Measurements from ENCODE around the gene CBLN3. TPM values are rescaled to one million over a fixed set of nuclear protein-coding genes. Genes with fewer than 3 reads are reported as not detected.

Gene CBLN3
- total and polyA plus RNA-seq, 4 donors = 1.7 to 4.9 (median 2.0) TPM

DNA sequence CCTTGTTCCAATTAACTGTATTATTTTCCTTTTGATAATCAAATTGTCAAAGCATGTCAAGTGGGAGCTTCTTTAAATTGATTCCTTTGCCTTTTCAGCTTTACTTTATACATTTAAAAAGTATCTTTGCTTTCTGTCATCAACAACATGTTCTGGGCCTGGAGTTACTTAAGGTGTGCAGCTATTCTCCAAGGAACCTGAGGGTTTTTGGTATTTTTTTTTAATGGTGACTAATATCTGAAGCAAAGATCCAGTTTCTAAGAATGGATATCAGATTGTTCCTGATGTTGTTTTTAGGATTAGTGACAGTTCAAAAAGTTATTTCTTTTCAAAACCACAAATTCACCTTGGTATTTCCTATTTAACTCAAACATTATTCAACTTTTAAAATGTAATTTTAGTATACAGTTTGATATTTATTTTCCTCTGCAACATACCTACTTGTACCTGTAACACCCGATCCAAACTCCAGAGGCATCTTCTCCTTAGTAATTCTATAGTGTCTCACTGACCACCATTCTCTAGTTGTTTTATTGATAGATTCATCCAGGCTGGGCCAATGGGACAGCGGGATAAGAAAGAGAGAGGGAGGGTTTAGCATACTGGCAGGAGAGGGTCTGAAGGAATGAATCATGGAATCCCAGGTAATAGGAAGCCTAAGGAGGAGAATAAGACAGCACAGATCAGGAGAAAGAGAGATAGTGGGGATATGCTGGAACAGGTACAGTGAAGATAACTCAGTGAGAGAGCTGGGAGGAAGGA is 3.1 kb downstream of the CBLN3 start:
- ATAC-seq (ENCODE audit: insufficient read depth, low FRiP score) (no peak), DNase-seq (no peak)
- 90 to 94% methylated on average over 2 of the region's 2 CpGs for WGBS, 2 donors
- Histone ChIP-seq H3K9me3 (ENCODE audit: control insufficient read depth in 4 of 4, insufficient read depth in 3 of 4, low read length in 3 of 4) (no peaks in the 10 kb centered on the region), H3K4me3 (no peak overlapping the region), H3K4me1 (ENCODE audit: control insufficient read depth in 5 of 5, insufficient read depth in 5 of 5, low read length in 5 of 5) (peaks cover 0 to 24% (median 13%) of the 10 kb centered on the region in 5 donors), H3K27ac (ENCODE audit: low read depth in 1 of 2, low read length in 1 of 2) (no peak overlapping the region), H3K9ac (ENCODE audit: insufficient read depth in 1 of 2, low read length in 2 of 2) (no peak overlapping the region), H3K27me3 (ENCODE audit: control insufficient read depth in 3 of 3, insufficient read depth in 3 of 3, low read length in 2 of 3) (no peaks in the 10 kb centered on the region), H3K36me3 (ENCODE audit: control insufficient read depth in 4 of 4, insufficient read depth in 4 of 4, low read length in 4 of 4) (peaks cover 0 to under 1% (median 0%) of the 10 kb centered on the region in 4 donors)
- TF ChIP-seq, protein P1, sequence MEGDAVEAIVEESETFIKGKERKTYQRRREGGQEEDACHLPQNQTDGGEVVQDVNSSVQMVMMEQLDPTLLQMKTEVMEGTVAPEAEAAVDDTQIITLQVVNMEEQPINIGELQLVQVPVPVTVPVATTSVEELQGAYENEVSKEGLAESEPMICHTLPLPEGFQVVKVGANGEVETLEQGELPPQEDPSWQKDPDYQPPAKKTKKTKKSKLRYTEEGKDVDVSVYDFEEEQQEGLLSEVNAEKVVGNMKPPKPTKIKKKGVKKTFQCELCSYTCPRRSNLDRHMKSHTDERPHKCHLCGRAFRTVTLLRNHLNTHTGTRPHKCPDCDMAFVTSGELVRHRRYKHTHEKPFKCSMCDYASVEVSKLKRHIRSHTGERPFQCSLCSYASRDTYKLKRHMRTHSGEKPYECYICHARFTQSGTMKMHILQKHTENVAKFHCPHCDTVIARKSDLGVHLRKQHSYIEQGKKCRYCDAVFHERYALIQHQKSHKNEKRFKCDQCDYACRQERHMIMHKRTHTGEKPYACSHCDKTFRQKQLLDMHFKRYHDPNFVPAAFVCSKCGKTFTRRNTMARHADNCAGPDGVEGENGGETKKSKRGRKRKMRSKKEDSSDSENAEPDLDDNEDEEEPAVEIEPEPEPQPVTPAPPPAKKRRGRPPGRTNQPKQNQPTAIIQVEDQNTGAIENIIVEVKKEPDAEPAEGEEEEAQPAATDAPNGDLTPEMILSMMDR (IDR thresholded peaks at IDR 0.05; ENCODE audit: control extremely low read depth, extremely low read depth) = no peak

DNA sequence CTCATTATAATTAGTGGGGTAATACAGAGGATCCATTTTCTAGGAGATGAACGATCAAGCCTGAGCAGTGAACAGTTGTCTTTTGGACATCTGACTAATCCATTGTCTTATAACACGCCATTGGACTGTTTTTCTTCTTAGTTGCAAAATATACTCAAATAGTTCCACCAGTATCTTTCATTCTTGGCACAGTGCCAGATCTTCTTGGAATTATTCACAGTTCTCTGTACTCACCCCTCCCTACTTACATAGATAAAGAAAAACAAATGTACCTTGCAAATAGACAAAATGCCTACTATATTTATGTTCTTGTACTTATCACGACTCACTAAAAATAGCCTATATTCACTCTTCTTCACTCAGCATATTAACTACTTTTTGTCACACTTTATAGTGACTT is 3.8 kb downstream of the CBLN3 start:
- peaks cover 0 to 18% (median 10%) of the 10 kb centered on the region in 5 donors for H3K4me1 ChIP-seq (ENCODE audit: control insufficient read depth in 5 of 5, insufficient read depth in 5 of 5, low read length in 5 of 5)
- 32 to 55% methylated on average over 3 of the region's 3 CpGs for WGBS, 2 donors
- DNase-seq = peak in 2 of 3 donors; percentile 70 to 82
- H3K9me3 ChIP-seq (ENCODE audit: control insufficient read depth in 4 of 4, insufficient read depth in 3 of 4, low read length in 3 of 4) = no peaks in the 10 kb centered on the region
- ATAC-seq (ENCODE audit: insufficient read depth, low FRiP score) = no peak
- H3K4me3 ChIP-seq = no peak overlapping the region
- H3K27me3 ChIP-seq (ENCODE audit: control insufficient read depth in 3 of 3, insufficient read depth in 3 of 3, low read length in 2 of 3) = no peaks in the 10 kb centered on the region
- no peaks in the 10 kb centered on the region for H3K36me3 ChIP-seq (ENCODE audit: control insufficient read depth in 4 of 4, insufficient read depth in 4 of 4, low read length in 4 of 4)
- TF ChIP-seq, protein P1 (IDR thresholded peaks at IDR 0.05; ENCODE audit: control extremely low read depth, extremely low read depth) = no peak
- H3K9ac ChIP-seq (ENCODE audit: insufficient read depth in 1 of 2, low read length in 2 of 2) = no peak overlapping the region
- no peak overlapping the region for H3K27ac ChIP-seq (ENCODE audit: low read depth in 1 of 2, low read length in 1 of 2)

GRCh38 chr14:24422694-24423601 is 6.5 kb downstream of the CBLN3 start:
- no peak overlapping the region for H3K9ac ChIP-seq (ENCODE audit: insufficient read depth in 1 of 2, low read length in 2 of 2)
- no peaks in the 10 kb centered on the region for H3K9me3 ChIP-seq (ENCODE audit: control insufficient read depth in 4 of 4, insufficient read depth in 3 of 4, low read length in 3 of 4)
- H3K4me3 ChIP-seq = no peak overlapping the region
- H3K27ac ChIP-seq (ENCODE audit: low read depth in 1 of 2, low read length in 1 of 2) = no peak overlapping the region
- TF ChIP-seq, protein P1 (IDR thresholded peaks at IDR 0.05; ENCODE audit: control extremely low read depth, extremely low read depth) = no peak
- DNase-seq (no peak), ATAC-seq (ENCODE audit: insufficient read depth, low FRiP score) (no peak)
- peaks cover 0 to 15% (median 5%) of the 10 kb centered on the region in 5 donors for H3K4me1 ChIP-seq (ENCODE audit: control insufficient read depth in 5 of 5, insufficient read depth in 5 of 5, low read length in 5 of 5)
- WGBS, 2 donors = 66 to 73% methylated on average over 12 of the region's 12 CpGs
- H3K36me3 ChIP-seq (ENCODE audit: control insufficient read depth in 4 of 4, insufficient read depth in 4 of 4, low read length in 4 of 4) = no peaks in the 10 kb centered on the region
- no peaks in the 10 kb centered on the region for H3K27me3 ChIP-seq (ENCODE audit: control insufficient read depth in 3 of 3, insufficient read depth in 3 of 3, low read length in 2 of 3)
